ENCODE data around the gene MAP1B. TPM values are rescaled to one million over a fixed set of nuclear protein-coding genes. Genes with fewer than 3 reads are reported as not detected.

MAP1B gene
- total RNA-seq, 2 donors from 2014 or later: 6.1 to 16.2 TPM

- no peak for DNase-seq
- Histone ChIP-seq H3K4me3 (no peak overlapping the region), H3K27me3 (no peaks in the 10 kb centered on the region), H3K27ac (no peak overlapping the region), H3K9me3 (no peaks in the 10 kb centered on the region), H3K9ac (ENCODE audit: low read depth in 2 of 2, low read length in 2 of 2) (no peak overlapping the region), H3K4me1 (no peaks in the 10 kb centered on the region), H3K36me3 (no peaks in the 10 kb centered on the region)
- intact Hi-C loops (cut with DNase I): no loop called here
- no peak for TF ChIP-seq CTCF (IDR thresholded peaks at IDR 0.05)
These were observed 31.8 kb upstream of the MAP1B start for GRCh38 chr5:72075461-72075860.

GRCh38 chr5:72076621-72077300, 30.5 kb upstream of the MAP1B start:
- no peaks in the 10 kb centered on the region for H3K27me3 ChIP-seq
- TF ChIP-seq CTCF (IDR thresholded peaks at IDR 0.05): no peak
- H3K27ac ChIP-seq: no peak overlapping the region
- intact Hi-C loops (cut with DNase I): no loop called here
- H3K9ac ChIP-seq (ENCODE audit: low read depth in 2 of 2, low read length in 2 of 2): no peak overlapping the region
- DNase-seq: no peak
- H3K4me3 ChIP-seq: no peak overlapping the region
- no peaks in the 10 kb centered on the region for H3K36me3 ChIP-seq
- no peaks in the 10 kb centered on the region for H3K4me1 ChIP-seq
- no peaks in the 10 kb centered on the region for H3K9me3 ChIP-seq

- no peaks in the 10 kb centered on the region for H3K4me1 ChIP-seq
- H3K36me3 ChIP-seq: no peaks in the 10 kb centered on the region
- no peak for DNase-seq
- no peak overlapping the region for H3K9ac ChIP-seq (ENCODE audit: low read depth in 2 of 2, low read length in 2 of 2)
- TF ChIP-seq CTCF (IDR thresholded peaks at IDR 0.05): no peak
- H3K9me3 ChIP-seq: no peaks in the 10 kb centered on the region
- H3K4me3 ChIP-seq: no peak overlapping the region
- H3K27ac ChIP-seq: no peak overlapping the region
- intact Hi-C loops (cut with DNase I): no loop called here
- no peaks in the 10 kb centered on the region for H3K27me3 ChIP-seq
These were observed 29.9 kb upstream of the MAP1B start for GRCh38 chr5:72077390-72077789.

GRCh38 chr5:72079288-72079687, 28.0 kb upstream of the MAP1B start:
- H3K4me1 ChIP-seq: no peaks in the 10 kb centered on the region
- DNase-seq: no peak
- H3K9ac ChIP-seq (ENCODE audit: low read depth in 2 of 2, low read length in 2 of 2): no peak overlapping the region
- no peaks in the 10 kb centered on the region for H3K9me3 ChIP-seq
- no peak overlapping the region for H3K4me3 ChIP-seq
- H3K36me3 ChIP-seq: no peaks in the 10 kb centered on the region
- H3K27me3 ChIP-seq: no peaks in the 10 kb centered on the region
- H3K27ac ChIP-seq: no peak overlapping the region
- intact Hi-C loops (cut with DNase I): no loop called here
- no peak for TF ChIP-seq CTCF (IDR thresholded peaks at IDR 0.05)

- intact Hi-C loops (cut with DNase I): no loop called here
- no peaks in the 10 kb centered on the region for H3K36me3 ChIP-seq
- no peak overlapping the region for H3K4me3 ChIP-seq
- no peaks in the 10 kb centered on the region for H3K9me3 ChIP-seq
- no peak overlapping the region for H3K9ac ChIP-seq (ENCODE audit: low read depth in 2 of 2, low read length in 2 of 2)
- no peaks in the 10 kb centered on the region for H3K4me1 ChIP-seq
- TF ChIP-seq CTCF (IDR thresholded peaks at IDR 0.05): no peak
- no peaks in the 10 kb centered on the region for H3K27me3 ChIP-seq
- no peak for DNase-seq
- H3K27ac ChIP-seq: no peak overlapping the region
These were observed 25.2 kb upstream of the MAP1B start for GRCh38 chr5:72082048-72082447.

Data from colonic mucosa (tissue), 4 donors.